MM.1S (cell line): ENCODE measurements around the gene OR10W1.

Source experiments
- DNase-seq: peaks from one replicate; pipeline ENCODE4 v3.0.0-alpha.2; 2015
- H2AFZ ChIP-seq: fragments of 300-600 bp; sonication (generic); 2 replicates; pipeline ENCODE4 v1.6.0; 2016; ENCODE audit warnings: antibody characterized with exemption, low read length
- H3F3A ChIP-seq: fragments of 300-600 bp; sonication (generic); 2 replicates; pipeline ENCODE4 v1.6.1; 2016; ENCODE audit warnings: mild to moderate bottlenecking, antibody characterized with exemption, low read length, moderate library complexity, mixed read lengths; ENCODE audit not compliant: insufficient read depth
- H3K27ac ChIP-seq: fragments of 300-600 bp; sonication (generic); 2 replicates; pipeline ENCODE4 v1.5.1; 2016; ENCODE audit warnings: mild to moderate bottlenecking, low read length
- H3K27me3 ChIP-seq: fragments of 300-600 bp; sonication (generic); replicated peaks from 2 replicates; pipeline ENCODE4 v1.6.0; 2016; ENCODE audit warnings: low read length; ENCODE audit not compliant: insufficient read depth
- H3K36me3 ChIP-seq: fragments of 300-600 bp; sonication (generic); replicated peaks from 2 replicates; pipeline ENCODE4 v1.6.1; 2016; ENCODE audit warnings: mild to moderate bottlenecking, low read length, mixed read lengths; ENCODE audit not compliant: insufficient read depth
- H3K4me1 ChIP-seq: fragments of 300-600 bp; sonication (generic); 2 replicates; pipeline ENCODE4 v1.6.1; 2016; ENCODE audit warnings: low read length, mixed read lengths
- H3K4me2 ChIP-seq: fragments of 300-600 bp; sonication (generic); 2 replicates; pipeline ENCODE4 v1.6.0; 2016; ENCODE audit warnings: low read depth, low read length
- H3K4me3 ChIP-seq: fragments of 300-600 bp; sonication (generic); 2 replicates; pipeline ENCODE4 v1.5.1; 2016; ENCODE audit warnings: low read length, mixed read lengths
- H3K79me2 ChIP-seq: fragments of 300-600 bp; sonication (generic); 2 replicates; pipeline ENCODE4 v1.6.1; 2016; ENCODE audit warnings: mixed run types, low read length, mixed read lengths
- H3K9ac ChIP-seq: fragments of 300-600 bp; sonication (generic); 2 replicates; pipeline ENCODE4 v1.6.1; 2016; ENCODE audit warnings: low read length, mixed read lengths
- H3K9me2 ChIP-seq: fragments of 300-600 bp; sonication (generic); replicated peaks from 2 replicates; pipeline ENCODE4 v1.6.1; 2016; ENCODE audit warnings: mild to moderate bottlenecking, low read length, mixed read lengths; ENCODE audit not compliant: insufficient read depth
- H3K9me3 ChIP-seq: fragments of 300-600 bp; sonication (generic); replicated peaks from 2 replicates; pipeline ENCODE4 v1.6.1; 2016; ENCODE audit warnings: mild to moderate bottlenecking, low read length, mixed read lengths; ENCODE audit not compliant: insufficient read depth
- H4K20me1 ChIP-seq: fragments of 300-600 bp; sonication (generic); 2 replicates; pipeline ENCODE4 v1.6.1; 2016; ENCODE audit warnings: mild to moderate bottlenecking, low read length, moderate library complexity, mixed read lengths; ENCODE audit not compliant: insufficient read depth
- EZH2 ChIP-seq: fragments of 300-600 bp; sonication (generic); optimal IDR thresholded peaks from 2 replicates; pipeline ENCODE3; 2017; ENCODE audit warnings: low read depth, mild to moderate bottlenecking, antibody characterized with exemption, low read length, mixed read lengths
- EZH2phosphoT487 ChIP-seq: fragments of 300-600 bp; sonication (generic); IDR thresholded peaks from 2 replicates; pipeline ENCODE4 v1.6.1; 2018; ENCODE audit warnings: antibody characterized with exemption, low read length
- TF ChIP-seq, protein P1 (sequence below): fragments of 300-600 bp; sonication (generic); IDR thresholded peaks from 2 replicates; pipeline ENCODE4 v1.5.1; 2016; ENCODE audit warnings: antibody characterized with exemption, low read length, mixed read lengths

Gene OR10W1

DNA sequence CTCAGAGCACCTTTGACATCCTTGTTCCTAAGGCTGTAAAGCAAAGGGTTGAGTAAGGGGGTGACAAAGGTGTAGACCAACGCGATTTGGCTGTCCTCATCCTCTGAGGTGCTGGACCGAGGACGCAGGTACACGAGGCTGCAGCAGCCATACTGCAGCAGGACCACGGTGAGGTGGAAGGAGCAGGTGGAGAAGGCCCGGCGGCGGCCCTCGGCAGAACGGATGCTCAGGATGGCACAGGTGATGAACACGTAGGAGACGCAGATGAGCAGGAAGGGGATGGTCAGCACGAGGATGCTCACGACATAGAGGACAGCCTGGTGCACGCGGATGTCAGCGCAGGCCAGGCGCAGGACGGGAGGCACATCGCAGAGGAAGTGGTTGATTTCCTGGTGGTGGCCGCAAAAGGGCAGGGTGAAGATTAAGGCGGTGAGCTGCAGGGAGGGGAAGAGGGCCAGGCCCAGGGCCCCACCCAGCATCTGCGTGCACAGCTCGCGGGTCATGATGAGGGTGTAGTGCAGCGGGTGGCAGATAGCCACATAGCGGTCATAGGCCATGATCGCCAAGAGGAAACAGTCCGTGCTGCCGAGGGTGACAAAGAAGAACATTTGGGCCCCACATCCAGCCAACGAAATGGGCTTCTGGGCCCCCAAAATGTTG, 40.0 kb downstream of the OR10W1 start:
- no peak for DNase-seq
- H3K27ac ChIP-seq = no peak overlapping the region
- no peak overlapping the region for H2AFZ ChIP-seq
- H3K79me2 ChIP-seq = no peaks in the 10 kb centered on the region
- no peak overlapping the region for H3K4me2 ChIP-seq
- TF ChIP-seq, protein P1, sequence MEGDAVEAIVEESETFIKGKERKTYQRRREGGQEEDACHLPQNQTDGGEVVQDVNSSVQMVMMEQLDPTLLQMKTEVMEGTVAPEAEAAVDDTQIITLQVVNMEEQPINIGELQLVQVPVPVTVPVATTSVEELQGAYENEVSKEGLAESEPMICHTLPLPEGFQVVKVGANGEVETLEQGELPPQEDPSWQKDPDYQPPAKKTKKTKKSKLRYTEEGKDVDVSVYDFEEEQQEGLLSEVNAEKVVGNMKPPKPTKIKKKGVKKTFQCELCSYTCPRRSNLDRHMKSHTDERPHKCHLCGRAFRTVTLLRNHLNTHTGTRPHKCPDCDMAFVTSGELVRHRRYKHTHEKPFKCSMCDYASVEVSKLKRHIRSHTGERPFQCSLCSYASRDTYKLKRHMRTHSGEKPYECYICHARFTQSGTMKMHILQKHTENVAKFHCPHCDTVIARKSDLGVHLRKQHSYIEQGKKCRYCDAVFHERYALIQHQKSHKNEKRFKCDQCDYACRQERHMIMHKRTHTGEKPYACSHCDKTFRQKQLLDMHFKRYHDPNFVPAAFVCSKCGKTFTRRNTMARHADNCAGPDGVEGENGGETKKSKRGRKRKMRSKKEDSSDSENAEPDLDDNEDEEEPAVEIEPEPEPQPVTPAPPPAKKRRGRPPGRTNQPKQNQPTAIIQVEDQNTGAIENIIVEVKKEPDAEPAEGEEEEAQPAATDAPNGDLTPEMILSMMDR = no peak
- TF ChIP-seq EZH2phosphoT487 (no peak), EZH2 (no peak)
- no peaks in the 10 kb centered on the region for H3K36me3 ChIP-seq
- H3K9ac ChIP-seq = no peak overlapping the region
- no peaks in the 10 kb centered on the region for H4K20me1 ChIP-seq
- no peaks in the 10 kb centered on the region for H3K27me3 ChIP-seq
- H3F3A ChIP-seq = no peaks in the 10 kb centered on the region
- H3K4me3 ChIP-seq = no peak overlapping the region
- no peaks in the 10 kb centered on the region for H3K9me3 ChIP-seq
- H3K4me1 ChIP-seq = no peaks in the 10 kb centered on the region
- no peaks in the 10 kb centered on the region for H3K9me2 ChIP-seq

DNA sequence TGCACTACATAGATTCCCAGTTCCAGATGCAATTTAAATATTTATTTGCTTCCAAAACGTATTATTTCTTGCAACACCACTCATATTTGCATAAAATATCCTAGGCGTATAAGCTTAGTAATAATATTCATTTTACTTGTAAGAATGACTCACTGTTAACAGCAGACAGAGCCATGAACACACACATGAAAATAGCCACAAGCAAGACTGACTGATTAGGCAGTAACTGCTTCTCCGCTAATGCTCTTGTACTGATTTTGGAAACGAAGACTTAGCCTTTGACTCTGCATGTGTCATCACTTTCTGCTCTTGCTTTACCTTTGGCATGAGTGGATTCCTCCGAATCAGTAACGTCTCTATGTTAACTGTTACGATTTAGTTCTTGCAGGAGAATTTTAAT, 45.3 kb downstream of the OR10W1 start:
- Histone ChIP-seq H3K9me2 (no peaks in the 10 kb centered on the region), H3K9ac (no peak overlapping the region), H3K9me3 (no peaks in the 10 kb centered on the region), H3K4me1 (no peaks in the 10 kb centered on the region), H2AFZ (no peak overlapping the region), H4K20me1 (no peaks in the 10 kb centered on the region), H3K36me3 (no peaks in the 10 kb centered on the region), H3F3A (no peaks in the 10 kb centered on the region), H3K4me3 (no peak overlapping the region), H3K27ac (no peak overlapping the region), H3K79me2 (no peaks in the 10 kb centered on the region), H3K27me3 (no peaks in the 10 kb centered on the region), H3K4me2 (no peak overlapping the region)
- DNase-seq = no peak
- TF ChIP-seq EZH2 (no peak), EZH2phosphoT487 (no peak)
- TF ChIP-seq, protein P1 = no peak
